CD4-positive, alpha-beta T cell treated with Interleukin-17A for 1 hour (primary cell): ENCODE data around the gene PDK3.
A peak's percentile ranks its signal among the peaks of the same experiment; 100 is the strongest.

Source experiments
- DNase-seq: peaks from one replicate; pipeline ENCODE4 v3.0.0-alpha.2; 2020

Gene PDK3

DNA sequence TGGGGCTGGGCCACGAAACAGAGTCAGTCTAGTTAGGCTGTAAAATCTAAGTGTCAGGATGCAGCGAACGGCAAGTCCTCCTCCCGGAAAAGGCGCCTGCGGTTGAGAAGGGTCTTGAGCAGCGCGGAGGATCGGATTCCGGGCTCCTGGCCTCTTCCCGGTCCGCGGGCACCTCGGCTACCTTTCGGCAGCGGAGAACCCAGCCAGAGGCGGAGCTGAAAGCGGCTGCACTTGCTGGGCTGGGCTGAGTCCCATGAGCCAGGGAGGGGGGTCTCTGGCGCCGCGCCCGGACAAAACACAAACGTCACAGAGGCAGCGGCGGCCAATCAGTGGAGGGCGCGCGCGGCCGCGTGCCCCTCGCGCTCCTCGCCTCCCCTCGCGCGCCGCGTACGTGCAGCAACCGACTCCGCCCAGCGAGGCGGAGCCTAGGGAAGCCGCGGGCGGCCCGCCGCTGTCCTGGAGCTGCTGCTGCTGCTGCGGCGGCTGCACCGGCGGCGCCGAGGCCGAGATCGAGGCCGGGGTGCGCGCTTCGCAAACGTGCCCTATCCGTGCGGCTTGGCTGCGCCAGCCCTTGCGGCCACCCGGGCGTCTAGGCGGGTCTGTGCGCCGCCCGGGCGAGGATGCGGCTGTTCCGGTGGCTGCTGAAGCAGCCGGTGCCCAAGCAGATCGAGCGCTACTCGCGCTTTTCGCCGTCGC lies at the start of gene PDK3:
PDK3 (plus strand) TSS at position 451 of the 696 bp plus-strand sequence; CDS start at position 621, 170 bp downstream.
- DNase-seq, result peak; percentile 91

DNA sequence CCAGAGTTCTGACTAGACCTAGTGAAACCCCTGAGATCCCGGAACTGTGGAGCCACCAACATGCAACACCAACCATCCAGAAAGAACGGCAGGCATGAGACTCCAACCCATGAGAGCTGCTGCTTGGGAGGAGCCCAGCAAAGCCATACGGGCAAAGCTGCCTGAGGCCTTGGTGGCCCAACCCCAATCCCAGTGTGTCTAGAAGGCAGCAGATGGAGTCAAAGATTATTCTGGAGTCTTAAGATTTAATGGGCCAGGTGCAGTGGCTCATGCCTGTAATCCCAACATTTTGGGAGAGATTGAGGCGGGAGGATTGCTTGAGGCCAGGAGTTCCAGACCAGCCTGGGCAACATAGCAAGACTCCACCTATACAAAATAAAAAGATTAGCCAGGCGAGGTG lies 49.2 kb upstream of the PDK3 start:
- DNase-seq, result no peak

DNA sequence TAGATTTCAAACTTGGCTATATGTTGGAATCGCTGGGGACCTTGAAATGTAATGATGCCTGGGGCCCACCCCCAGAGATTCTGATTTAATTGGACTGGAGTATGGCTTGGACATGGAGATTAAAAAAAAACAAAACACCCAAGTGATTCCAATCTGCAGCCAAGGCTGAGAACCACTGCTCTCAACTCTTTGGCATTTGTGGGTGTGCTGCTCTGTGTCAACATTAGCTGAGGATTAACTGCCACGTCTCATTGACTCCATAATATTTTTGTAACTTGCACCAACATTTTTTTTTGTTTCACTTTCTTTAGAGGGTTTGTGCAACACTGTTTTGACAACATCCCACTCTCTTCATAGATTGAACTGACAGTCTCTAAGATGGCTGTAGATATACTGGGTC lies 41.1 kb upstream of the PDK3 start:
- no peak for DNase-seq

DNA sequence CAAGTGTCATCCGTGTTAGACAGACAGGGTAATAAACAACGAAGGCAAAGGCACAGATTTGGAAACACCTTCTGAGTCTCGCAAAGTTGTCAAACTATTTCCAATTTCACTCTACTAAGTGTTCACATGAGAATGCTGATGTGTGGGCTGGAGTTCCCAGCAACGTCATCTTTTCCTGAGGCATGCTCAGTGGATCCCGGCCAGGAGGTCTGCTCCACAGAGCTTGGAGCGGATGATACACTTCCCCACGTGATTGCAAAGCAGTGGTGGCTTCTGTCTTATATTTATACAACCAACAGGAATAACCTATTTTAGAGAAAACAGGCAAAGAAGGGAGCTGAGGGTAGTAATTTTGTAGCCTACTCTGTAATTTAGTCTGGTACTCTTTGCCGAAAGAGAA lies 40.1 kb upstream of the PDK3 start:
- DNase-seq, result no peak

DNA sequence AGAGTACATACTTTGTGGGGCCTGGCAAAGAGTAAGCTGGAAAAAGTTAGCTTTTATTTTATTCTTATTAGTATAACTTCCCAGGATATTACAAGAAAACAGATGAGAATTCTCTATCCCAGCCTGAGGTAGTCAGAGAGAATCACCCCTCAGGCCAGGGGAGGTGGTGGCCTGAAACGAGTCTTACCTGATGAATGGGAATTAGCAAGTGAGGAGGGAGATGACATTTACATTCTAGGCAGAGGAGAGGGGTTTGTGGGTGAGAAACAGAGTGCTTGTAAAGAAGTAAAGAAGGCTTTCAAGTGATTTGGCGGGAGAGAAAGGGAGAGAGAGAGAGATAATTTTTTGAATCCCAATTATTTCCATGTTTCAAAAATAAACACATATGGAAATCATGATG lies 39.3 kb upstream of the PDK3 start:
- DNase-seq, result no peak

DNA sequence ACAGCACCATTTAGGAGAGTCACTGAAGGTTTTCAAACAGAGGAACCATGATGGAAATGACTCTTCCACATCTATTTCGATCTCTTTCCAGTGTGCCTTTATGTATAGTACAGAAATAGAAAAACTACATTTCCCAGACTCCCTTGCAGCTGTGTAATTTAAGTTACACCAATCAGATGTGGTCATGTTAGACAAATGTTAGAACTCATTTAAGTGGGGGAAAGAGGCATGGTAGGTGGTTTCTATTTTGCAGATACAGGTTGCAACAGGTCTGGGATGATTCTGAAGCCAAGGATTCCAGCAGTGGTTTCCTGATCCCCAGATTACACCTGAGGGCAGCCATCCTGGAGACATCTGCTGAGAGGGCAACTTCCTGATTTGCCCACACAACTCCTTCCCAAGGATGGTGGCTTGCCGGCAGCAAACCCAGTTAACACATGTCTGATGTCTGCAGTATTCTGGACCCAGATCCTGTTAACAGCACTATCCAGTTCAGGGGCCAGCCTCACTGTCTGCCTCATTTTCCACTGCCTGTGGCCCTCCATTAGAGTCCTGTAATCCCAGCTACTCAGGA lies 38.7 kb upstream of the PDK3 start:
- peak; percentile 42 for DNase-seq

DNA sequence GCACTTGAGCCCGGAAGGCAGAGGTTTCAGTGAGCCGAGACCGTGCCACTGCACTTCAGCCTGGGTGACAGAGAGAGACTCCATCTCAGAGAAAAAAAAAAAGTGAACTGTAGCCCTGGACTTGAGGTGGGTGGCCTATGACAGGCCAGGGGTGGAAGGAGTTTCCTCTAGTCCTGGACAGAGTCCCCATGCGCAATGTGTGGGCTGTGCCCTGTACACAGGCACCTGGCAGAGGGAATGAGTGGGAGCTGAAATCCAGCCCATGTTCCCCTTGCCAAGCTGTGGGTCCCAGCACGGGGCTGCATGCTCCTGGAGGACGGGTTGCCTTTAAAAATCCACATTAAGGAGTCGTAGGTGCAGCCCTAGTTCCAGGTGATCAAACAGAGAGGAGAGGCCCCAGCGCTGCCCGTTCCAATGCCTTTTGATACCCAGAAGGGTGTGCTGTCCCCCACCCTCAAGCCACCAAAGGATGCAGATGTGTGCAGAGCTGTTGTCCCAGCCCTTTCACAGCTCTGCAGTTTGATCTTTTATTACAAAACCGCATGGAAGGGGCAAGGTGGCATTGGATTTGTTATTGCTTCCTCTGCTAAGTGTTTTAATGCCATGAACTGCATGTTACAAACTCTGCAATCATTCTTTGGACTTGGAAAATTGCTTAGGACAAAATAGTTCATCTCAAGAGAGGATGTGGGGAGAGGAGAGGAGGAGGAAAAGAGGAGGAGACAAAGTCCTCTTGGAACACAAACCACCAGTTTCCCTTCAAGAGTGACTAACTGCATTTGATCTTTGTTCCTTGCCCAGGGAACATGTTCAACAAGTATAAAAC lies 38.0 kb upstream of the PDK3 start:
- no peak for DNase-seq

DNA sequence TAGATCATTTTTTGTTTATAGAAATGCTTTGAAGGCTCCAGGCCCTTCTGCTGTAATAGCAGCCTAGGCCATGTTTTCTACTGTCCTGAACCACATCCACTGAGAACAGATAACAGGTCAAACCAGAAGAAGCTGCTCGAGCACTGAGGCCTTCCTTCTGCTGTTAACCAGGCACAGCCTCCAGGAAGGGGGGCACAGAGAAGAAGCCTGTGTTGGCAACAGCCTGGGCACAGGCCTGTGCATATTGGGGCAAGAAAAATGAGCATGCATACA lies 37.4 kb upstream of the PDK3 start:
- DNase-seq, result no peak

DNA sequence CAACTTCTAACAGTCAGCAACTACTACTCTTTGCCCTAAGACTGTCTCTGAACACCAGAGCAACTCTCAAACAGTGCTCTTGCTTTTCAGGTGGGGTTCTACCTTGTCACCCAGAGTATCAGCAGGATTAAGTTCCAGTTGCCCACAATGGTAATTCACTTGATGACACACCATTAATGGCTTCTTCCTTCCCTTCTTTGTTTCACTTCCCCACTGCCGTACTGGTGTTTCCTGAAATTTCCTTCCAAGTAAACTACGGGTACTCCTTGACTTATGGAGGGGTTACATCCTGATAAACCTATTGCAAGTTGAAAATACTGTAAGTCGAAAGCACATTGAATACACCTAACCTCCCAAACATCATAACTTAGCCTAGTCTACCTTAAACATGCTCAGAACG lies 36.6 kb upstream of the PDK3 start:
- DNase-seq, result no peak

DNA sequence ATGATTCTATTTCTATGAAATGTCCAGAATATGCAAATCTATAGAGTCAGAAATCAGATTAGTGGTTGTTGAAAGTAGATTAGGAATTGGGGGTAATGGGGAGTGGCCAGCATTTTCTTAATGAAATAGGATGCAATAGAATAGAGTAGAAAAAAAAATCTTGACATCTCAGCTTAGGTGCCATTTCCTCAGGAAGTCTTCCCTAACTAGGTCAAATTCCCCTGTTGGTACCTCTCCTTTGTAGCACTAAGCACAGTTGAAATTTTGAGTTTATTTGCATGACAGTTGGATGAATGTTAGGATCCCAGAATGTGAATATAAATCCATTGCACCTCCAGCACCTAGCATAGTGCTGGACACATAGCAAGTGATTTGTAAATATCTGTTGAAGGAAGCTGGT lies 30.0 kb upstream of the PDK3 start:
- no peak for DNase-seq

DNA sequence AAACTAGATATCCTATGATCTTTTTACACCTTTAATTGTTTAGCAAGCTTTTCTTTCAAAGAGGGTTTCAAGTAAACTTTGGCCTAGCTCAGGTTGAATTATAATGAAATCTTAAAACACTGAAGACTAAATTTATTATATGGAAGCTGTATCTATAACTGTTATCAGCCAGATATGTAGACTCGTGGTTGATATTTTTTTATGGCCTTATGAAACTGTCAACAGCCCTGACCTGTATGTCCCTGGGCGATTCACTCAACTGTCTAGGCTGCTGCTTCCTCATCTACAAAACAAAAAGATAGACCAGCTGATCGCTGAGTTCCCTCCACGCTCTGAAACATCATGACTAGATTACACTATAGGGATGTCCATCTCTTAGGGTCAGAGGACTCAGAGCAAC lies 21.2 kb upstream of the PDK3 start:
- DNase-seq, result no peak

DNA sequence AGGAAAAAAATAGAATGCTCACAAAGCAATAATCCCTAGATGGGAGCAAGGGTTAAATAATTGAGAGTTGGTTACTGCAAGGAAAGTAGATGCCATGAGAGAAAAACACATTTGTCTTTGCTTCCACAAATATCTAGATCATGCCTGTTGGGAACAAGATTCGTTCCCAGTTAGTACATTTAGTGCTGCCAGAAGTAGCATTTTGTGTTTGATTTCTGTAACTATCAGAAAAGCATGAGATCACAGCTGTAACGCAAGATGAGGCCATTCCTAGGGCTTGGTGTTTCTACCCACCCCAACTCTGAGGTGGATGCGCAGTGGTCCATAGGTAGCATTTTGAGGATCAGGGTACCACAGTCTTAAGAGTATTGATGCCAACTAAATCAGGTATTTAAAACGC lies 20.4 kb upstream of the PDK3 start:
- no peak for DNase-seq

DNA sequence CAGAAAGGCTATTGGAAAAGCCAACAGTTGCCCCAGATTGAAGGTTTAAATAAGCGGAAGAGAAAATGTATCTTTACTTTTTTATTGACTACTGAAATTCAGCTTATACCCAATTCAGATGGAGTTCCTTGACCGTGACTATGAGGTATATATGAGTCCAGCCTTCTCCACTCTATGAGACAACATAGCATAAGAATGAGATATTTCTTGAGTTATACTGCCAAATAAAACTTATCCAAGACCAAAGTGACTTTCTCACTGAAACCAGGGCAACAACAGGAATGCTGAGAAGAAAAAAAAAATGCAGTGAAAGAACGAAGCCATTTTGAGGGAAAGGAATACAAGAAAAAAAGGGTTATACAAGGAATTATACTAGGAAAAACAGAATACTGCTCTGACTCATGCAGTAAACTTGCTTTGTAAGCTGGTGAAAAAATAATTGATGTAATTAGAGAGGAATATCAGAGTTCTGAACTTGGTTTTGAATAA lies 16.3 kb upstream of the PDK3 start:
- DNase-seq, result no peak

DNA sequence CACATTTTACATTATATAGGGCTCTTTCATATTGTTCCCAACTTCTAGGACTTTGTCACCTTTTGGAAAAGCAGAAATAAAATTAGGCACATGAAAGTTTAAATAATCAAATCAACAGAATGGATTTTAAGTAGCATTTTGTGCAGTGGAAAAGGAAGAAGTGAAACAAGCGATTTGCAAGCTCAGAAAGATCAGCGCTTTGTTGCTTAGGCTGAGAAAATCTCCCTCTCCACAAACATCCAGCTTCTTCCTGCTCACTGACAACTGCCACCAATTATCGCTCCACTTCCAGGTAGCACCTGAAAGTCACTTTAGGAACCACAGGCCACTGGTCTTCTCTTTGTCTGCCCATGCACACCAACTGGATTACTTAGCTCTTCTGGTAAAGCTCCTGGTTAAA lies 2.0 kb upstream of the PDK3 start:
- no peak for DNase-seq

DNA sequence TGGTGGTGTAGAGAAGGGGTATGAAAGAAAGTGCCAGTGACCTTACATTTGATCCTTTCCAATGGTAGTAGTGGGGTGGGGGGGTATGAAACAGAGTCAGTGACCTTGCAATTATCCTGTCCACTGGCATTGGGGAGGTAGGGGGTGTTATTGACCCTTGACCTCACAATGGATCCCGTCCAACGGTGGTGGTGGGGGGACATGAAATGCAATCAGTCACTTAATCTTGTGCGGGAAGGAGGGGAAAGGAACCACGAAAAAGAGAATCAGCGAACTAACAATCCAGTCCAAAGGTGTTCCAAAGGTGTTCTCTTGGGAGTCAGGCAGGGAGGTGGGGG lies 619 bp upstream of the PDK3 start:
- no peak for DNase-seq

DNA sequence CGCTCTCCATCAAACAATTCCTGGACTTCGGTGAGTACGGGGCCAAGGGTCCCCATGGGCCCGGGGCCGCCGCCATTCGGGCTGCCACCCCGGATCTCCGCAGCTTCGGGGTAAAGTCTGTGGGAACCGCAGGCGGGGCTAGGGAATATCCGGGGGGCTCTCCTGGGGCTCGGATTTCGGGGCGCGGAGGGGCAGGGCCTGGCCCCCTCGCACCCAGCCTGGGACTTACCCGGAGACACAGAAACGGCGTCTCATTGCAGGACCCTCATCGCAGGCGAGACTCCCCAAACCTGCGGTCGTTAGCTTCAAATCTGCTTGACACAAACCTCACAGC lies 413 bp downstream of the PDK3 start:
- peak; percentile 19 for DNase-seq

DNA sequence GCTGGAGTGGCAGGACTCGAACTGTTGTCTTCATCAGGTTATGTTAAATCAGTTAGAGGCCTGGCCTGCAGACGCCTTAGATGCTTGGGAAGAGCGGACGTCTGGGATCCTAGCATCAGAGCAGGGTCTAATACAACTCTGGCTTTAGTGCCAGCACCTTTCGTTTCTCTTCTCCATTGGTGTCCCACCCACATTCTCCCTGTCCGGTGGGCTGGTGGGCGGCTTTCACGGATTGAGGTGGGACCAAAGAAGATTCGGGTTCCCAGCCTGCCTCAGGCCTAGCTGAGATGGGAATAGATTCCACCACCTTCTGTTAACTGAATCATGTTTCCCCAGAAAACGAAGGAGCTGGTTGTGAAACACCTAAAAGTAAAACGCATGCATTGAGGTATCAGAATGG lies 939 bp downstream of the PDK3 start:
- no peak for DNase-seq

DNA sequence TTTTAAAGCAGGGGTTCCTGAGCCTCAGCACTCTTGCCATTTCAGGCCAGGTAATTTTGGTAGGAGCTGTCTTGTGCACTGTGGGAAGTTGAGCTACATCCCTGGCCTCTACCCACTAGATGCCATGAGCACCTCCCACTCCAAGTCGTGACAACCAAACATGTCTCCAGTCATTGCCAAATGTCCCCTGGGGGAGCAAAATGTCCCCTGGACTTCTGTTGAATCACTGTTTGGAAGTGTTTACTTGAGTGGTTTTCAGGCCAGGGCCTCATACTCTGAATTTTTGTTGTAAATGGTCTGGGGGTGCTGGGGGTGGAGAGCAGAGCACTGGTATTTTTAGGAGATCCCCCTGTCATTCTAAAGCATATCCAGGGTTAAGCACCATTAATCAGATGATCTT lies 3.2 kb downstream of the PDK3 start:
- DNase-seq, result no peak

DNA sequence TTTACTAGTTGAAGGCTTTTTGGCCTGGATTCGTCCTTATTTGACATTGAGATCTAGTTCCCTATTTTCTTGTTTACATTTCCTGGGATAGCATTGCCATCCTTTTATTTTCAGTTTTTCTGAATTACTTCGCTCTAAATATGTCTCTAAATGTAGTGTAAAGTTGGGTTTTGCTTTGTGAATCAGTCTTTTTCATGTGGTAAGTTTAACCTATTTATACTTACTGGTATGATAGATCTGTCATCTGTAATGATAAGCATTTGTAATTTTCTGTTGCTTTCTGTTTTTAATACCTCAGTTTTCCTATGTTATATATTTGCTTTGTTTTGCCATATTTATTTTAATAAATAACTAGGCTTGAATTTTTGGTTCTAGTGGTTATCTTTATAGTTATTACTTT lies 6.7 kb downstream of the PDK3 start:
- DNase-seq, result no peak

DNA sequence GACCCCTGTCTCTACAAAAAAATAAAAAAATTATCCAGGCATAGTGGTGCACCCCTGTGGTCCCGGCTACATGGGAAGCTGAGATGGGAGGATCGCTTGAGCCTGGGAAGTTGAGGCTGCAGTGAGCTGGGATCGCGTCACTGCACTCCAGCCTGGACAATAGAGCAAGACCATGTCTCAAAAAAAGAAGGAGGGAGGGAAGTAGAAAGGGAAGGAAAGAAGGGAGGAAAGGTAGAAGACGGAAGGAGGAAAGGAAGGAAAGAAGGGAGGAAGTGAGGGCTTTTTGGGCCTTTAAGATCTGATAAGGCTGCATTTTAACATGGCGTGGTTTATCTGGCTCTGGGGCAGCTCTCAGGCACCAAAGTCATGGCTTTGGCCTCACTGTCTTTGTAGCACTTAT lies 10.4 kb downstream of the PDK3 start:
- no peak for DNase-seq

DNA sequence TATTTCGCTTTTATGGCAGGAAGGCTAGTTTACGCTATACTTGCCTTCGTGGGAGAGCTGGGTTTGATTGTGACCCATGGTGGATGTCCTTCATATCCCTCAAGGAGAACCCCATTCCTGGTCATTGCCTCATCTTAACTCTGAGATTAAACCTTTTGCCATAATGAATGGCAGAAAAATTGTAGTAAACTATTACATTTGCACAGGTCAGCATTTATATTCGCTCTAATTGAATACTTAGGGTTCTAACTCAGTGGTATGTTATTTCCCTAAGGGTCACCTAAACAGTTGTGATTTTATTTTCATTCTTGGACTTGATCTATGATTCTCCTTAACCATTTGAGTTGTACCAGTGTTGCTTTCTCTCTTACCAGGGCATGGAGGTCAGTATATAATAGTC lies 13.4 kb downstream of the PDK3 start:
- DNase-seq, result no peak

DNA sequence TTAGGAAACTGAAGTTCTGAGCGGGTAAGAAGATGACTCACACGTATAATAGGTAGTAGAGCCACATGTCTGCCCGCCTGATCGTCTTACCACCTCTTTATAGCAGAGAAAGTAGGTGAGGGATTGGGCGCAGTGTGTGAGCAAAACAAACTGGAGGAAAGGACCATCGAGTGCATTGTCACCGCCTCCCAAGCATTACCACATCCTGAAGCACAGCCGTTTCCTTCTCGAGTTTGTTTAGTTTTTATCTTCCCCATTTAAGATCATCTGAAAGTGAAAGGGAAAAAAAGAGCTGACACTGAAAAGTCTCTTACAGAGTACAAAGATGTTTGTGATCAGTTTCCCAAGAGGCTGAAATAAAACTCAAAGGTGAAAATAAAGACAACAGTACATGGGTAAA lies 14.8 kb downstream of the PDK3 start:
- peak; percentile 91 for DNase-seq

DNA sequence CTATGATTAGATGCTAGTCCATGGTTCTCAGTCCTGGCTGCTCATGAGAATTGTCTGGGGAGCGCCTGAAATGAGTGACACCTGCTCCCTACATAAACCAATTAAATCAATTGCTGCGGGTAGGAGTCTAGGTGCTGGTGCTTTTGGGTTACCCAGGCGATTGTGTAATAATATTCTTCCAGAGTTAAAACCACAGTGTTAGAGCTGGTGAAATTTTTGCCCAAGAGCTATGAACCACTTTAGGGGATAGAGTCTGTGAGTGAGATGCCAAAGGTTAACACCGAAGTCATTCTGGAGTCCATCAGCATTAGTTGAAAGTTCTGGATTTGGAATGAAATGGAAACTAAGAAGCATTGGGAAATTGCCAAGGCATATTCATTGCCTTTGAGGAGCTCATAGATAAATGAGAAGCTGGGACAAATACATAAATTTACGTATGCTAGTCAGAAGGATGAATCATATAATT lies 15.3 kb downstream of the PDK3 start:
- DNase-seq, result peak; percentile 62

DNA sequence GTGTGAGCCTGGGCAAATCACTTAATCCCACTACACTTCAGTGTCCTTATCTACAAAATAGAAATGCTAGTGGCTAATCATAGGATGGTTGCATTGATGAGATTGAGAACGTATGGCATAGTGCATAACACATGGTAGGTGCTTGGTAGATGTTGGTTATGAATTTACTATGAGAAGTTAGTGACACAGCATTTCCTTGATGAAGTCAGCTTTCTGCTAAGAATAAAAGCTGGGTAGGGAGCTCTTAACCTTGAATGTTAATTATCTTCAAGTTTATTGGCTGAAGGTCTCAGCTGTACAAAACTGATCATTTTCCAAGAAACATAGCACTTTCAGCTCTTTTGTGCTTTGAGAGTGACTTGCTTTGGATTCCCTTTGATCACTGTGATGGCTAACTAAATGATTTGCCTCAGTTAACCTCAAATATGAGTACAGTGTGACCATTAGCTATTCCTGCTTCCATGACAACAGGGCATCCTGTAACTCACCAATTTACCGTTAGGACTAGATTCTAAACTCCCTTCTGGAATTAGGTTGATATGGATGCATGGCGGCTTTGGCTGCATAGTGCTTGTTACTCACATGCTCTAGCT lies 17.8 kb downstream of the PDK3 start:
- DNase-seq, result no peak
